HG03432 (cell line): ENCODE measurements around the gene TBC1D24.
A peak's percentile ranks its signal among the peaks of the same experiment; 100 is the strongest.
"Not testable (repeated sequence)": the region's sequence is repeated elsewhere in the genome, so short reads cannot be mapped to it uniquely, and the experiment has no call there.

ENCODE experiments used
- ATAC-seq: cut with Tn5 transposase; IDR thresholded peaks from one replicate; pipeline ENCODE4 v1.9.1; 2021; ENCODE audit warnings: mild to moderate bottlenecking, moderate library complexity; ENCODE audit not compliant: unreplicated experiment

The TBC1D24 gene

DNA sequence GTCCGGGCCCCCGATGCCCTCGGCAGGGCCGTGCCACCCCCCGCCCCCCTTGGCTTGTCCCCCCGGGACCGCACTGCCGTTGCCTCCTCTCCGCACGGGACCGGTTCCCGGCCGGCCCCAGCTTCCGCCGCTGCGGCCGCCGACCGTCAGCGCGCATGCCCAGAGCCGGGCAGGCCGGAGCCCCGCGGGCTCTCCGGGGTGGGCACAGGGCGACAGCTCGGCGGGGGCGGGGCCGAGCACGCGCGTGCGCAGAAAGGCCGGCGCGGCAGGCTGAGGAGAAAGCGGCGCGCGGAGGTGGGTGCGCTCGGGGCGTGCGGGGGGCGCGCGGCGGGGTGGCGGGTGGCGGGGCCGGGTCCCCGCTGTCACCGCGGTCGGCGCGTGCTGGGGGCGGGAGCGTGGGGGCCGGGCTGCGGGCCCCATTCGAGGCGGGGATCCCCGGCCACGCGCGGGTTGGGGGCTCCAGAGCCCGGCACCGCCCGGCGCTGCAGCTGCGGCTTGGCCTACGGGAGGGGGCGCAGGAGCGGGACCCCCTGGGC lies at the start of gene TBC1D24:
Gene TBC1D24, plus strand, starts transcription at position 251 of the 536 bp plus-strand sequence. CDS start 21,022 bp downstream, outside the sequence.
- peak; percentile 59 for ATAC-seq

DNA sequence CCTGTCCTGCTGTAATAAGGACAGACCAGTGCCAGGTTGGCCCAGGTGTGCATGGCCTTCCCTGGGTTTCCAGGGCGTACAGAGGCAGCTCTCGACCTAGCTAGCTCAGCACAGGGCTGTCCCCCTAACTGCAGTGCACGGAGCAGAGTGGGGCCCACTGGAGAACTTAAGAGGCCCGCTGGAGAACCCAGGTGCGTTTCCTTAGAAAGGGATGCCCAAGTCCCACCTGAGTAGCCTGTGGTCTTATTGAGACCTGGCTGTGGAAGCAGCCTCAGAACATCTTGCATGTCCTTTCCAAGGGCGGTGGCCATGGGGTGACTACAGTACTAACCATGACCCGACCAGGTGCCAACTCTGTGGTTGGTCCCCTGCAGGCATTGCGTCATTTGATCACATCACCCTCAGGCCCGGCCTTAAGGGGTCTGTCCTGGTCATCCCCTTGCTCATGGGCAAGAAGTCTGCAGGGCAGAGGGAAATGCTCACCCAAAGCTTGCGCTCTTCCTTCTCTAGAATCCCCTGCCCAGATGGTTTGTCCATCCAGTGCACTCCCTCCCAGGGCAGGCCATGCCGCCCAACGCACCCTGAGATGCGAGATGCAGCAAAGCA lies 49.0 kb upstream of the TBC1D24 start:
- no peak for ATAC-seq

DNA sequence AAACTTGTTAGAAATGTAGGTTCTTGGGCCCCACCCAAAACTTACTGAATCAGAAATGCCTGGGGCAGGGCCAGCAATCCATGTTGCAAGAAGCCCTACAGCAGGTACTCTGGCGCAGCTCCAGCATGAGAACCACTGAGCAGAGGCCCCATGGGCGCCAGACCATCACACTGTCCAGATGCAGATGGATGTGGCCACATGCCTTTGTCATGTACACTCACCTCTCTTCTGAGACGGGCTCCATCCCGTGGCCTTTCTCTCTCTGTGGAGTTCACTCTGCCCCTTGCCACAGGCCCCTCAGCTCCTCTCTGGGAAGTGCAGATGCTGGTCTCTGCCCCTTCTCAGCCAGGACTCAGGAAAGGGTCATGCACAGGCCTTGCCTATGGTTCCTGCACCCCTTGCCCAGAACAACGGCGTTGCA lies 48.0 kb upstream of the TBC1D24 start:
- ATAC-seq = no peak

DNA sequence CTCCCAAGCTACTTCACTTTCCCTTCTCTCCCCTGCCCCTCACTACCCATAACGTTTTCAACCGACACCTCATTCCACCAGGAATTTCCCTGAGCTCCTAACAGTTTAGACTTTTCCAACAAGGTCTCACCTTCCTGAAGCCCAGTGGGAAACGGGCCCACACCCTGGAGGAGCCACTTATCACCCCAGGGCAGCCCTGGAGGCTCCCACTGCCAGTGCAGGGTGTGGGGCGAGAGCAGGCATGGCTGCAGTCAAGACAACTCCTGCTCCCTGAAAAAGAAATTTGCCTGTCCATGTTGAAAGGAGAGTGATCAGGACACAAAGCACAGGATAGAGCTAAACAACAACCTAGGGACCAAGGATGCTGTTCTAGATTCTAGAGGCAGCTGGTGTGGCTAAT lies 47.4 kb upstream of the TBC1D24 start:
- no peak for ATAC-seq

DNA sequence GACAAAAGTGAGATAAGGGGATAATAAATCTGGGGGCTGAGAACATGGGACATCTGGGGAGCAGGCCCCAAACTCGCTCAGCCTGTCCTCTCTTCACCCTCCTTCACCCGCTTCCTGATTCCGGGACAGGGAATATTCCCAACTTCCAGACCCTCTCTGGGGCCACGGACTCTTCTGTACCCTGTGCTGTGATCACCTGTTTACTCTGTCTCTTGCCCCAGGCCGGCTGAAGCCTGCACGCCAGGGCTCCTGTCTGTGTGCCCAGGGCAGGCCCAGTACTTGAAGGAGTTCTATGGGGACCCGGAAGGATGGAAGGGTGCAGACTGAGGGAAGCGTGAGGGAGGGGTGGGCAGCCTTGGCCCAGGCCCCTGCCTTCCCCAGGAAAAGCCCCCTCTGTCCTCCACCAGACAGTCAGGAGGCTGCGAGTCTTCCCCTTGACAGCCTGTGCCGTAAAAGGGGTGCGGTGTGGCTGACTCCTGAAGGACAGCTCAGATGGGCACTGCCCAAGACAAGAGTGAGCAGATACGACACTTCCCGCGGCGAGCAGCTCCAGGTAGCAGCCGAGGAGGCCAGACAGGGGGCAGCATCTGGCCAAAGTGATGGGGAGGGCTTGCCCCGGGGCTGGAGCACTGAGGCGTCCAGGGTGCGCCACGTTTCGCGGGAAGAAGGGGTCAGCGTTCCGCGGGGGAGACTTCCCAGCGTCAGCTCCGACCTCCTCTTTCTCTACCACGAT lies 46.7 kb upstream of the TBC1D24 start:
- peak; percentile 13 for ATAC-seq

DNA sequence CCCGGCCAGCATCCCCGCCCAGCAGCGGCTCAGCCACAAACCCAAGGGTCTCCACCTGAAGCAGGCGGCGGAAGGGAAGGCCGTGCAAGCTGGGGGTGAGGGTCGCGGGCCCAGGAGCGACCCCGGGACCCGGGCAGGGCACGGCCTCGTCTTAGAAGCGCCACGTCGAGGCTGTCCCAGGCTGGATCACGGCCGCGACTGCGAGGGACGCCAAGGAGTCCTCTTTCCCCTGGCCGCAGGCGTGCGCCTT lies 46.2 kb upstream of the TBC1D24 start:
- ATAC-seq = peak; percentile 28

DNA sequence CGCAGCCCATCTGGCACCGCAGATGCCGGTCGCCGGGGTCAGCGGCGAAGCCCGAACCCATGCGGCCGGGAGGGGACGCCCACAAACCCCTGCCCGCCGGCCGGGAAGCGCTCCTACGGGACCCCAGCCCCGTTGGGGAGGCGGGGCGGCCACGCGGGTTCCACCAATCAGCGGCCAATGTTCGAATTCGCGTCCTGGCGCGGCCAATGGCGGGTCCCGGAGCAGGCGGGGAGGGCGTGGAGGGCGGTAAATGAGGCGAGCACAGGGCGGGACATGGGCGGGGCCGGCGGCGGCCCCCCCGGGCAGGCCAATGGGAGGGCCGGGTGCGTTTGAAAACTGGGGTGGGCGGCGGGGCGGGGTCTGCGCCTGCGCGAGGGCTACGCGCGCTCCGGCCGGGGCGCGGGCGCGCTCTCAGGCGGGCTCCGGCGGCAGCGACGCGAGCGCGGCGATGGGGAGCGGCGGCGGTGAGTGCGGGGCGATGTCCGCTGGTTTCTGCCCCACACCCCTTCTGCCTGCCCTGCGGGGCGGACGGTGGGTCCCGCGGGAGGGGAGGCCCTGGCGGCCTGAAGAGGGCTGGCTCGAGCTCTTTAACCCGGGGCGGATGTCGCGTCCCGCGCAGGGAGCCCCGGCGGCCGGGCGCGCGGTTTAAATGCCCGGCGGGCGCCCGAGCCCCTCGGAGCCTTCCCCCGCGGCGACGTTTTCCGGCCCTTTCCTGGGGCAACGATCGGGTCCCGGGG lies 45.7 kb upstream of the TBC1D24 start, which contains the start of gene CCNF:
Gene CCNF, plus strand, starts transcription at position 414 of the 737 bp plus-strand sequence. Its CDS starts 35 bp downstream, at position 449.
- peak; percentile 82 for ATAC-seq

DNA sequence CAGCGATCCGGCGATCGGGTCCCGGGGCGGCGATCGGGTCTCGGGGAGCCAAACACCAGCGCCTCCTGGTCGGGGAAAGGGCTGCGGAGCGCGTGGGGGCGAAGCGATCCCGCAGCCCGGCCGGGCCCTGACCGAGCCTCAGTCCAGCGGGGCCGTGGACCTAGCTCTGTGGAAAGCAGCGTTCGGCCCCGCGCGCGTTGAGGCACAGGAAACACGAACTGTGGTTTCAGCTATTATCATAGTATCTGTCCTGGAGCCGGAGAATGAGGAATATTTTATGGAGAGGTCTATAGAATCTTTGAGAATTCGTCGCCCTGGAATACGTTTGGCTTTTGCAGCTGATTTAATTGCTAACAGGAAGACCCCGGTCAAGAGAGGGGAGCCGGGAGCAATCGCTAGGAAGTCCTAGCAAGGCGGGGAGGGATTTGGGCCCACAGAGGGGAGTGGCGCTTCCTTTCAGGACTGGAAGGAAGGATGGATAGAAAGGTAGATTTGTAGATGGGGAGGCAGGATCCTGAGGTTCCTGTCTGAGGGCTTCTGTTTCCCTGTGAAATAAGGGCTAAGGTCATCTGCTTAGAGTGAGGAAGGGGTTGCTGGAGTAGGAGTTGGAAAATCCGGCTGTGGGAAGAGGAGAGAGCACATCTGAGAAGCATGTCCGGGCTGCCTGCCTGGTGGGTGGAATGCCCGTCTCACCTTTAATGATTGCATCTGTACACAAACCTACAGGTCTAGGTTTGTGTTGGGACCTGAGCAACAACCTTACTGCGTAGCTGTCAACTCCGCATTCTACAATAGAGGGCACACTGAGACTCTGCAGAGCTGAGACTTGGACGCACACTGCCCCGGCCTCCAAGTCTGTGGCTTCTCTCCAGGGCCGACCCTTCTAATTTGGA lies 44.9 kb upstream of the TBC1D24 start:
- peak; percentile 23 for ATAC-seq

DNA sequence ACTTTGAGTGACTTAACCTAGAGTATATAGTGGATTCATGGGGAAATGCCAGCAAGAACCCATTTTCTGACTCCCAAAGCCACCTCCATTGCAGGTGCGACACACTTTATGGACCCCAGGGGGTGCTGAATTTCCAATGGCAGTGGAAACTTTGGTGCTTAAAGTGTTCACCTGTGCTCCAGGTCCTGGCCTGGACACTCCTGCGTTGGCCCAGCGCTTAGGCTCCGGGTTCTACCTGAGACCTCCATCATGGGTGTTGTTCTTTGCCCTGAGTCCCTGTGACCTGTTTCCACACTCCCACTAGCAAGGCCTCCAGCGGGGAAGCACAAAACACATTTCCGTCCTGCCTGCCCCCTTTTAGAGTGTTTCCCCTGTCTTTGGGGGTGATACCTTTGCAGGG lies 42.6 kb upstream of the TBC1D24 start:
- no peak for ATAC-seq

DNA sequence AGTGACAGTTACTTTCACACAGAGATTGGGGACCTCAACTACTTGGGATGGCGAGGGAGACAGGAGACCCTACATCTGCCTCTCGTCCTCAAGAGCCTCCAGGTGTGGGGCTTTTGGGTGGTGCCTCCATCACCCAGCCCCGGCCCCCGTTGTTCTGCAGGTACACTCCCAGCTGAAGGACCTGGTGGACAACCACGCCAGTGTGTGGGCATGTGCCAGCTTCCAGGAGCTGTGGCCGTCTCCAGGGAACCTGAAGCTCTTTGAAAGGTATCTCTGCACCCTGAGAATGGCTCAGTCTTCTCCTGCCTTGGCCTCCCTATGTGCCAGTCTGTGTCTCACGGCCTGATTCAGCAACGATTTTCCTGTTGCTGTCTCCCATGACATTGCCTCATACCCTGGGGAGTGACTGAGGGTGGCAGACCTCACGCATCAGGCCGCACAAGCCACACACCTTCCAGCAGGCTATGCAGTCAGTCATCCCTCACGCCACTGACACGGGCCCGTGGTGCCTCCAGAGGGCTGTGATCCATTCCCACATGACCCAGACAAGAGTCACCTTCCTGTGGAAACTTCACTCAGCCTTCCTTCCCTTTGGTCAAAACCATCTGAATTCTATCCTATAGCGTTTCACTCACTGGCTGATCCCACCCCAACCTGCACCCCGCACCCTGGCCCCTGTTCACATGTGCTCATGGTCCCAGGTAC lies 42.0 kb upstream of the TBC1D24 start:
- no peak for ATAC-seq

DNA sequence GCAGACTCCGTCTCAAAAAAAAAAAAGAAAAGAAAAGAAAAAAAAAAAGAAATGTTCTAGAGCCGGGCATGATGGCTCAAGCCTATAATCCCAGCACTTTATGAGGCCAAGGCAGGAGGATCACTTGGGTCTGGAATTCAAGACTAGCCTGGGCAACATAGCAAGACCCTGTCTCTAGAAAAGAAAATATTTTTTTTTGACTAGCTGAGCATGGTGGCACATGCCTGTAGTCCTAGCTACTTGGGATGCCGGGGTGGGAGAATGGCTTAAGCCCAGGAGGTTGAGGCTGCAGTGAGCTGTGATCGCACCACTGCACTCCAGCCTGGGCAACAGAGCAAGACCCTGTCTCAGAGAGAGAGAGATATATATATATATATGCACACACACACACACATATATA lies 39.7 kb upstream of the TBC1D24 start:
- not testable (repeated sequence) for ATAC-seq

DNA sequence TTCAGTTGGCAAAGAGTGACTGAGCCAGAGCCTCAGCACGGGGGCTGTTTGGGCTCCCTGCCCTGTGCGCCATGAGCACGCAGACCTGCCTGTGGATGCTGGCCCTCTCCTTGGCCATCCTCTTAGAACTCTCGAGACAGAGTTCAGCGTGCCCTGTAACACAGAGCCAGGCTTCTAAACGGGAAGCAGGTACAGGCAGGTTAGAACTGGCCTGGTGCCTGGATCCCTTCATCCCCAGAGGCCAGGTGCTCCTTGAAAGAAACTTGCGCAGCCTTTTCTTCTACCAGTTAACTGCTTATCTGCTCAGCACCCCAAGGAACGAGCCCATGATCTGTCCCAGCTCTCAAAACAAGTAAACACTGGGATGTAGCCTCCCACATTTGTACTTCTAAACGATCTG lies 38.8 kb upstream of the TBC1D24 start:
- ATAC-seq = no peak

DNA sequence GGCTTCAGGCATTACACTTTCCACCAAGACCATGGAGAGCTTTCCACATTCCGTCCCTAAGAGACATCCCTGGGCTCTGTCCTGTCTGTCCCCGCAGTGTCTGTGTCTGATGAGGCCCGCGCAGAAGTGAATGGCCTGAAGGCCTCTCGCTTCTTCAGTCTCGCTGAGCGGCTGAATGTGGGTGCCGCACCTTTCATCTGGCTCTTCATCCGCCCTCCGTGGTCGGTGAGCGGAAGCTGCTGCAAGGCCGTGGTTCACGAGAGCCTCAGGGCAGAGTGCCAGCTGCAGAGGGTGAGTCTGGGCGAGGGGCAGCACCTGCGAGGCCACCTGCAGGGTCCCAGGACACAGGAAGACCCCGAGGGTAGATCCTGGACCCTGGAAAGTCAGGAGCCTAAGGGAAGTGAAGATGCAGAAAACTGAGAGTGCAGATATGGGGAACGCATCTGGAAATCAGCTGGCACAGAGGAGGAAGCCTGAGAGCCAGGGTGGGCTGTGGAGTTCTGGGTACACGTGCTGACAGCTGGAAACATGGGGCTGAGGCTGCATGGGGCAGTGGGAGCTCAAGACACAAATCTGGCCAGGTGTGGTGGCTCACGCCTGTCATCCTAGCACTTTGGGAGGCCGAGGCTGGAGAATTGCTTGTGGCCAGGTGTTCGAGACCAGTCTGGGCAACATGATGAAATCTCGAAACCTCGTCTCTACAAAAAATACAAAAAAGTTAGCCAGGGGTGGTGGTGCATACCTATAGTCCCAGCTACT lies 37.7 kb upstream of the TBC1D24 start:
- no peak for ATAC-seq

DNA sequence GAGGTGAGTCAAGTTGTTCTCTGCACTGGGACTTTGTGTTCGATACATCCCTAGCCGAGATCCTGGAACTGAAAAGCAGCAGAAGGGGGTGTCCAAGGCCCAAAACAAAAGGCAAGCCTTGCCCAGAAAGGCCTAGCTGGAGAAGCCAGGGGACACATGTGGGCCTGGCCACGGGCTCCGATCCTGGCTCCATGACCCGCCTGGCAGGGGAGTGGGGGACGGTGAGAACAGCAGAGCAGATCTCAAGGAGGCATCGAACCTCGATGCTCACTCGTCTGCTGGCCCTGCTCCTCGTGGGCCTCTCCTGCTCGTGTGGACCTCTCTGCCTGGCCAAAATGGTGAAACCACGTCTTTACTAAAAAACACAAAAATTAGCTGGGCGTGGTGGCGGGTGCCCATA lies 36.8 kb upstream of the TBC1D24 start:
- no peak for ATAC-seq

DNA sequence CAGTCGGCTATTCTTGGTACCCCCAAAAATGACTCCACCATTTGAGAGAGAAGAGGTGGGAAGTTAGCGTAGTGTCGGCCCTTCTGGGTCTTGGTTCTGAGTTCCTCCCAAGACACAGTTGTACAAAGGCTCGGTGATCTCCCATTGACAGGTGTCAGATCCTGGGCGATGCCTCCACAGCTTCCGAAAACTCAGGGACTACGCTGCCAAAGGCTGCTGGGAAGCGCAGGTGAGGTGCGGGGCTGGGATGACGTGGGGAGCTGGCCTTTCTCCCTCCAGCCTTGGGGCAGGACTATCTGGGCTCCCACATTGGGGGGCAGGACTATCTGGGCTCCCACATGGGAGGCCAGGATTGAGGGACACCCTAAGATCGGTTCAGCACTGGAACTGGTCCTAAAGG lies 35.3 kb upstream of the TBC1D24 start:
- no peak for ATAC-seq

DNA sequence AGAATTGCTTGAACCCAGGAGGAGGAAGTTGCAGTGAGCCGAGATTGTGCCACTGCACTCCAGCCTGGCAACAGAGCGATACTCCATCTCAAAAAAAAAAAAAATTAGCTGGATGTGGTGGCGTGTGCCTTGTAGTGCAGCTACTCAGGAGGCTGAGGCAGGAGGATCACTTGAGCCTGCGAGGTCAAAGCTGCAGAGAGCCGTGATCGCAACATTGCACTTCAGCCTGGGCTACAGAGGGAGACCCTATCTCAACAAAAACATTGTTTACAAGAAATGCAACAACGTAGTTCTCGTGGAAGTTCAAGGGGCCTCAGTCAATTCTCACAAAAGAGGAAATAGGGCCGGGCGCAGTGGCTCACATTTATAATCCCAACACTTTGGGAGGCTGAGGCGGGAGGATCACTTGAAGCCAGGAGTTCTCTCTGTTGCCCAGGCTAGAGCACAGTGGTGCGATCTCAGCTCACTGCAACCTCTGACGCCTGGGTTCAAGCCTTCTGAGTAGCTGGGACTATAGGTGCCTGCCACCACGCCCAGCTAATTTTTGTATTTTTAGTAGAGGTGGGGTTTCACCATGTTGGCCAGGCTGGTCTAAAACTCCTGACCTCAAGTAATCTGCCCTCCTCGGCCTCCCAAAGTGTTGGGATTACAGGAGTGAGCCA lies 33.7 kb upstream of the TBC1D24 start:
- ATAC-seq = not testable (repeated sequence)

DNA sequence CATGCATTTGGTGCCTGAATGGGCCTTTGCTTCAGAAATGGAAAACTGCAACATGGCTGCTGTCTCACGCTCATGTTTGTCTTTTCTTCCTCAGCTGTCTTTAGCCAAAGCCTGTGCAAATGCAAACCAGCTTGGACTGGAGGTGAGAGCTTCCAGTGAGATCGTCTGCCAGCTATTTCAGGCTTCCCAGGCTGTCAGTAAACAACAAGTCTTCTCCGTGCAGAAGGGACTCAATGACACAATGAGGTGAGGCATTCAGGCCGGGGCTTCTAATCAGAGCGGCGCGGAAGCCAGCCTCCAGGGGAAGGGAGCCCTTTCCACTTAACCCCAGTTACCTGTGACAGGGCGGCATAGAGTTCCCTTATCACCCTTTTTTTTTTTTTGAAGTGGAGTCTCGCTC lies 31.4 kb upstream of the TBC1D24 start:
- no peak for ATAC-seq

DNA sequence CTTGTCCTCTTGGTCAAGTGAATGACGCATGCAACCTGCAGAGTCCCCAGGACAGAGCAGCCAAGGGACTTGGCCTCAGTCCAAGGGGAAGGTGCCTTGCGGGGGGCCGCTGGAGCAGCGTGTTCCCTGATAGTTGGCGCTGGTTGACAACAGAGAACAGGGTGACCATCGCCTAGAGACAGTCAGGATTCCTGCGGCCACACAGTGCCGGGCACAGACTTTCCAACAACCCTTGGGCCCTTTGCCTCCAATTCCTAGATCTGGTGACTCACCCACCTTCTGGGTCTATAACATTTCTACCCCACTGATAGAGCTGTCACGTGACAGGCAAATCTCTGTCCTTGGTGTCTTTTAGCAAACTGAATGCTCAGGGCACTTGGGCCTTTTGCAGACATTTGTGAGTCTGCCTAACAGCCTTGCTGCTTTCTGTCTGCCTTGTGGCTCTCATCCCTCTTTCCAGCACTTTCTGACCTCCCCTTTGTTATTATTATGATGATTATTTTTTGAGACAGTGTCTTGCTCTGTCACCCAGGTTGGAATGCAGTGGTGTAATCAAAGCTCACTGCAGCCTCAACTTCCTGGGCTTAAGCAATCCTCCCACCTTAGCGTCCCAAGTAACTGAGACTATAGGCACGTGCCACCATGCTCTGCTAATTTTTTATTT lies 26.9 kb upstream of the TBC1D24 start:
- no peak for ATAC-seq
